22Rv1 (cell line): ENCODE data around the gene LAMA3.

Experiments used
- H3K27ac ChIP-seq: fragments of 450-650 bp; 2 replicates; pipeline ENCODE4 v1.5.1; 2017
- ZFX ChIP-seq: fragments of 450-650 bp; IDR thresholded peaks from 2 replicates; pipeline ENCODE4 v1.6.1; 2017; ENCODE audit warnings: antibody characterized with exemption, borderline replicate concordance
- TF ChIP-seq, protein P1 (sequence below): fragments of 450-650 bp; IDR thresholded peaks from 2 replicates; pipeline ENCODE4 v1.5.1; 2017; ENCODE audit warnings: mild to moderate bottlenecking

Gene LAMA3

DNA sequence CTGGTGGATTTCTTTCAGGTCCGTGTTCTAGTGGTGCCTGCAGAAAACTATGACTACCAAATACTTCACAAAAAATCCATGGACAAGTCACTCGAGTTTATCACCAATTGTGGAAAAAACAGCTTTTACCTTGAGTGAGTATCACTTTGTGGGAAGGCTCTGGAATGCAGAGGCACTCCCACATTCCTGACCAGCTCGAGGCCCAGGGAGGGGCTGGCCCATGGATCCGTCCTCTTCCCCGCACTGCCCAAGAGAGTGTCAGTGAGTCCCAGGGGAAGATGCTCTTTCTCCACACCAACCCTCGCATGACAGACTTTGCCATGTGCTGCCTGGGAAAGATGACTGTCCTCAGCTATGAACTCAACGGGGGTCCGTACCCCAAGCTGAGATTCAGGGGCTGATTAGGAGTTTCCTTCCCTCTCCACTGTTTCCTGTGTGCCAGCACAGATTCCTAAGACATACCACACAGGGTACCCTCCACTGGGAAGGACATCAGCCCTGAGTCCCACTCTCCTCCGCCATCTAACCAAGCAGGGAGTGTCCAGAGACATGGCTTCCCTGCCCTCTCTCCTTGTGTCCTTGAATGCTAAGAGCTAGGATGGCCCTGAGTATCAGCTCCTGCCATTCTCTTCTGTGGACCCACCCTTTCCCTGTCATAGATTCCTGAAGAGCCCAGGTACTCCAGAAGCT is 155.9 kb downstream of the LAMA3 start:
- TF ChIP-seq, protein P1, sequence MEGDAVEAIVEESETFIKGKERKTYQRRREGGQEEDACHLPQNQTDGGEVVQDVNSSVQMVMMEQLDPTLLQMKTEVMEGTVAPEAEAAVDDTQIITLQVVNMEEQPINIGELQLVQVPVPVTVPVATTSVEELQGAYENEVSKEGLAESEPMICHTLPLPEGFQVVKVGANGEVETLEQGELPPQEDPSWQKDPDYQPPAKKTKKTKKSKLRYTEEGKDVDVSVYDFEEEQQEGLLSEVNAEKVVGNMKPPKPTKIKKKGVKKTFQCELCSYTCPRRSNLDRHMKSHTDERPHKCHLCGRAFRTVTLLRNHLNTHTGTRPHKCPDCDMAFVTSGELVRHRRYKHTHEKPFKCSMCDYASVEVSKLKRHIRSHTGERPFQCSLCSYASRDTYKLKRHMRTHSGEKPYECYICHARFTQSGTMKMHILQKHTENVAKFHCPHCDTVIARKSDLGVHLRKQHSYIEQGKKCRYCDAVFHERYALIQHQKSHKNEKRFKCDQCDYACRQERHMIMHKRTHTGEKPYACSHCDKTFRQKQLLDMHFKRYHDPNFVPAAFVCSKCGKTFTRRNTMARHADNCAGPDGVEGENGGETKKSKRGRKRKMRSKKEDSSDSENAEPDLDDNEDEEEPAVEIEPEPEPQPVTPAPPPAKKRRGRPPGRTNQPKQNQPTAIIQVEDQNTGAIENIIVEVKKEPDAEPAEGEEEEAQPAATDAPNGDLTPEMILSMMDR = no peak
- no peak for TF ChIP-seq ZFX
- no peak overlapping the region for H3K27ac ChIP-seq

DNA sequence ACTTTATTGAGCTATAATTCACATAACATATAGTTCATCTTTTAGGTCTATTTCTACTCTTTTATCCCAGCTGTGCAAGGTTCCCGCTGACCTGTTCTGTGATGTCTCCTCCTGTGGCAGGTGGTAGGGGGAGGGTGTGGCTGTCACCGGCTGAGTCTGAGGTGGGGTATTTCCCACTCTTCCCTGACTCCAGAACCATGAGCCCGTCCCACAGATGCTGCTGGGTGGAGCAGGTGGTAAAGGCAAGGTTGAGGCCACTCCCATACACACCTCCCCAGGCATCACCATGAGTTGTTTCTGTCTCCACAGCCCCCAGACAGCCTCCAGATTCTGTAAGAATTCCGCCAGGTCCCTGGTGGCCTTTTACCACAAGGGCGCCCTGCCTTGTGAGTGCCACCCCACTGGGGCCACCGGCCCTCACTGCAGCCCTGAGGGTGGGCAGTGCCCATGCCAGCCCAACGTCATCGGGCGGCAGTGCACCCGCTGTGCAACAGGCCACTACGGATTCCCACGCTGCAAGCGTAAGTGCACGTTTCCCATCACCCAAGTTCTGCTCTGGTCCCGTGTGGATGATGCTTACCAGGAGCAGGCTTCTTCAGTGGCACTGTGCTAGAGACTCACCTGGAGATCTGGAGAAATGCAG is 156.9 kb downstream of the LAMA3 start:
- no peak for TF ChIP-seq ZFX
- TF ChIP-seq, protein P1 = no peak
- H3K27ac ChIP-seq = no peak overlapping the region

DNA sequence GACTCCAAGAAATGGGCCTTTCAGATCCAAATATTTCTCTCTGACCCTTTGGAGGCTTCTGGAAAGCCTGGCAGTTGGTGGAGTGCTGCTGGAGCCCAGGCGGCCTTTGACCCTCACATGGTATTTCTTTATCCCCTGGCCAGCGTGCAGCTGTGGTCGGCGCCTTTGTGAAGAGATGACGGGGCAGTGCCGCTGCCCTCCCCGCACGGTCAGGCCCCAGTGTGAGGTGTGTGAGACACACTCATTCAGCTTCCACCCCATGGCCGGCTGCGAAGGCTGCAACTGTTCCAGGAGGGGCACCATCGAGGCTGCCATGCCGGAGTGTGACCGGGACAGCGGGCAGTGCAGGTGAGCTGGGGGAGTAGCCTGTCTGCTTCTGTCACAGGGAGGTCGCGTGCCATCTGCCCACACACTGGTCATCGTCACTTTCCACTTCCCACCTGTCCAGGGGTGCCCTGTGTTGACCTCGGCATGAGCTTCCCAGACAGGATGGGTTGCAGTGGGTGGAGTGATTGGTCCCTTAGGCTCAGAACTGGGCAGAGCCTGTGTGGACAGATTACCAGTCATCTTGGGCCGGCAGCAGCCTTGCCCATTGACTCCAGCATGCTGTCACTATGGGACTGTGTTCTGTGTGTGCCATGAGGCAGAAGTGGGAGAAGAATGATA is 158.2 kb downstream of the LAMA3 start:
- H3K27ac ChIP-seq = no peak overlapping the region
- TF ChIP-seq, protein P1 = no peak
- no peak for TF ChIP-seq ZFX

DNA sequence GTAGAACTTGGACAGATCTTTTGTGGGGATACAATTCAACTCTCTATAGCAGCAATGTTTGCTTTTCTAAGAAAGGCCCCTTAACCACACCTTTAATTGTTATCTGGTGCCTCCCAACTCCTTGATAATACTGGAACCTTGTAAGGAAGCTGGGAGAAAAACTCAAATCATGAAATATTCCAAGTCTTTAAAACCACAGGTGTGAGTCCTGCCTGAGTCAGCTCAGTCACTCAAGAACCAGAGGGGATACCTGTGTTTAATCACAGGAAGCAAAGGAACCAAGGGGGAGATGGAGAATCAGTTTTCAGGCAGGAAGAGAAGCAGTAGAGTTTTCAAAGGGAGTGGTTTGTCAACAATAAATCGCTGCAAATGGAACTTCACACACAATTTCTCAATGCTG is 159.9 kb downstream of the LAMA3 start:
- H3K27ac ChIP-seq = no peak overlapping the region
- TF ChIP-seq, protein P1 = no peak
- no peak for TF ChIP-seq ZFX

DNA sequence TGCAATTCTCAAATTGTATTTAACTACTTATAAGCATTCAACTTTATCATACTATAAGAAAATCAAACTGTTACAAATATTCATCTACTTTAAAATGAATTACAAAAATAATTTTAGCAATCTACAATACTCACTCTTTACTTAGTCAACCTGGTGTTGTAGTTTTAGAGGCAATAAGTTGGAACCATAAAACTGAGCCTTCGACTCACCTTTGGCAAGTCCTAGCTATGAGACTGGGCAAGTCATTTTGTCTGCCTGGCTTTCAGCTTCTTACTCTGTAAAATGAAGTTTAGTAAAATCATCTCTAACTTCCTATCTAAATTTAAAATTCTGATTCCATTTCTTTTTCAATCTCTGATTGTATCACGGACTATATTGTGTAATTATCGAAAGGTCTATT is 161.0 kb downstream of the LAMA3 start:
- no peak overlapping the region for H3K27ac ChIP-seq
- TF ChIP-seq ZFX = no peak
- TF ChIP-seq, protein P1 = no peak

DNA sequence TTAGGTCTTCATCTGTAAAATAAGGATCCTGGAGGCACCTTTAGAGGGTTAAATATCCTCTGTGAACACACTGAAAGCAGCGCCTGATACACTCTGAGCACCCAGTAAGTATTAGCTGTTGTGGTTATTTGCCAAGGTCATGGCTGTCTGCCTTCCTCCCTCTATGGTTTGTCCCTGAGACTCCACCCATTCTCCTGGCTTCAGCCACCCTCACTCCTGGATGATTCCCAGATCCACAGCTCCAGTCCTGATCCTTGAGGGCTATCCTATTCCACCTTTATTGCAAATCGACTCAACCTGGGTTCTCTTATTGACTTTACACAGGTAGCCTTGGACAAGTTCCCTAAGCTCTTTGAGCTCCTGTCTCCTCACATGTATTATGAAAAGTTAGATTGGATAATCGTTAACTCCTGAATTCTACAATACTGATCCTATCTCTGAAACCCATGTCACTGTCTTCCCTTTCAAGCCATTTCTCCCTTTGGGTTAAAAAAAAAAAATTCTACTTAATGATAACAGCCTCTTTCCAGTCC is 162.3 kb downstream of the LAMA3 start:
- TF ChIP-seq, protein P1 = no peak
- TF ChIP-seq ZFX = no peak
- peak overlapping the region; percentile 40 for H3K27ac ChIP-seq
